ENCODE measurements around the gene CCNY. TPM values are rescaled to one million over a fixed set of nuclear protein-coding genes. Genes with fewer than 3 reads are reported as not detected.

Gene CCNY
- total RNA-seq, 3 donors from 2014 or later (not counting 1 experiment from before 2014, with no cell fraction given) = 71.0 to 87.2 (median 74.3) TPM

DNA sequence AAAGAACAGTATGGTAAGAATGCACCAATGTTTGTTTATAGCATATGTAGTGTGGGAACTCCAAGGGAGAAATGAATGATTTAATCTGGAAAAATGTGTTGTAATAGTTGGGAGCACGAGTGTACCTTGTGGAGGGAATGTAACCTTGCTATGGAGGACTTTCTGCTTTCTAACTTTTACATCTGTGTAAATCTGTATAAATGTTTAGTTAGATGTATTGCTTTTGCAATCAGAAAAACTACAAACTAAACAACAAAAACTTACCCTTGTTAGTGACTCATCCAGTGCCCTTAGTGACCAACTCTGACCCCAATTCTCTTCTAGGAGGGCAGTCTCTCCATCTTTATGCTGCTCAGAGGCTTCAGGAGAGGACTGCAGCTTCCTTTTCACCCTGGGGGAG, 89.3 kb downstream of the CCNY start:
- H3K4me1 Mint-ChIP-seq = peaks cover 44 to 55% of the 10 kb centered on the region in 2 donors
- ATAC-seq (no peak), DNase-seq (no peak)
- H3K27me3 ChIP-seq (ENCODE audit: control insufficient read depth, insufficient read depth, low read length) = no peaks in the 10 kb centered on the region
- no peaks in the 10 kb centered on the region for H3K36me3 ChIP-seq (ENCODE audit: control insufficient read depth, insufficient read depth, low read length)
- TF ChIP-seq, protein P1, sequence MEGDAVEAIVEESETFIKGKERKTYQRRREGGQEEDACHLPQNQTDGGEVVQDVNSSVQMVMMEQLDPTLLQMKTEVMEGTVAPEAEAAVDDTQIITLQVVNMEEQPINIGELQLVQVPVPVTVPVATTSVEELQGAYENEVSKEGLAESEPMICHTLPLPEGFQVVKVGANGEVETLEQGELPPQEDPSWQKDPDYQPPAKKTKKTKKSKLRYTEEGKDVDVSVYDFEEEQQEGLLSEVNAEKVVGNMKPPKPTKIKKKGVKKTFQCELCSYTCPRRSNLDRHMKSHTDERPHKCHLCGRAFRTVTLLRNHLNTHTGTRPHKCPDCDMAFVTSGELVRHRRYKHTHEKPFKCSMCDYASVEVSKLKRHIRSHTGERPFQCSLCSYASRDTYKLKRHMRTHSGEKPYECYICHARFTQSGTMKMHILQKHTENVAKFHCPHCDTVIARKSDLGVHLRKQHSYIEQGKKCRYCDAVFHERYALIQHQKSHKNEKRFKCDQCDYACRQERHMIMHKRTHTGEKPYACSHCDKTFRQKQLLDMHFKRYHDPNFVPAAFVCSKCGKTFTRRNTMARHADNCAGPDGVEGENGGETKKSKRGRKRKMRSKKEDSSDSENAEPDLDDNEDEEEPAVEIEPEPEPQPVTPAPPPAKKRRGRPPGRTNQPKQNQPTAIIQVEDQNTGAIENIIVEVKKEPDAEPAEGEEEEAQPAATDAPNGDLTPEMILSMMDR (IDR thresholded peaks at IDR 0.05) = no peak
- intact Hi-C loops (cut with micrococcal nuclease) = no loop called here
- H3K9me3 ChIP-seq (ENCODE audit: control insufficient read depth, insufficient read depth, low read length) = no peaks in the 10 kb centered on the region
- H3K4me1 ChIP-seq (ENCODE audit: control insufficient read depth, insufficient read depth, low read length) = peaks cover 8% of the 10 kb centered on the region
- no peak overlapping the region for H3K4me3 Mint-ChIP-seq
- H3K9me3 Mint-ChIP-seq = no peaks in the 10 kb centered on the region
- no peak overlapping the region for H3K27ac ChIP-seq (ENCODE audit: low read length)
- no peak overlapping the region for H3K4me3 ChIP-seq (ENCODE audit: low read length)
- 100% methylated on average over 1 of the region's 1 CpG for WGBS (ENCODE audit: insufficient coverage)
- H3K27me3 Mint-ChIP-seq (ENCODE audit: low read depth in 2 of 2) = no peaks in the 10 kb centered on the region
- H3K27ac Mint-ChIP-seq = peak overlapping the region in 1 of 2 donors; percentile 80
- H3K36me3 Mint-ChIP-seq = no peaks in the 10 kb centered on the region

DNA sequence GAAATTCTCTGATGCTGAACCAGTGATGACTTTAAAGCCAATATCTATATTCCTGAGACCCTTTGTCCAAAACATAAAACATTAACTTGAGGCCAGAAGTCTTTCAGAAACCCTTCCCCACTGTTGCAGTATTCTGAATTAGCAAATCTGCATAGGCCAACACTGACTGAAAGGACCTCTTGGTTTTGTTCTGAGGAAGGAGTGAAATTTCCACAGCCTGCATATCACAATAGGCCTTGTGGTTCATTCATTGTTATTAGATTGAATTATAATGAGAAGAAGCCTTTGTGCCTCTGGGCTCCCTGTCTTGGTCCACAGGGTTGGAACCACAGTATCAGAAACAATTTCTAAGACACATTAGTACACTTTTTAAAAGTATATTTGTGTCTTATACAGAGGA, 90.3 kb downstream of the CCNY start:
- Histone ChIP-seq H3K4me3 (ENCODE audit: low read length) (no peak overlapping the region), H3K27me3 (ENCODE audit: control insufficient read depth, insufficient read depth, low read length) (no peaks in the 10 kb centered on the region), H3K36me3 (ENCODE audit: control insufficient read depth, insufficient read depth, low read length) (no peaks in the 10 kb centered on the region), H3K4me1 (ENCODE audit: control insufficient read depth, insufficient read depth, low read length) (peaks cover 8% of the 10 kb centered on the region), H3K9me3 (ENCODE audit: control insufficient read depth, insufficient read depth, low read length) (no peaks in the 10 kb centered on the region), H3K27ac (ENCODE audit: low read length) (no peak overlapping the region)
- DNase-seq = no peak
- Mint-ChIP-seq H3K27ac (peak overlapping the region; percentile 59 to 80), H3K4me1 (peaks cover 44 to 52% of the 10 kb centered on the region in 2 donors), H3K9me3 (no peaks in the 10 kb centered on the region), H3K4me3 (no peak overlapping the region), H3K36me3 (no peaks in the 10 kb centered on the region), H3K27me3 (ENCODE audit: low read depth in 2 of 2) (no peaks in the 10 kb centered on the region)
- intact Hi-C loops (cut with micrococcal nuclease) = no loop called here
- no peak for ATAC-seq
- TF ChIP-seq, protein P1 (IDR thresholded peaks at IDR 0.05) = no peak

DNA sequence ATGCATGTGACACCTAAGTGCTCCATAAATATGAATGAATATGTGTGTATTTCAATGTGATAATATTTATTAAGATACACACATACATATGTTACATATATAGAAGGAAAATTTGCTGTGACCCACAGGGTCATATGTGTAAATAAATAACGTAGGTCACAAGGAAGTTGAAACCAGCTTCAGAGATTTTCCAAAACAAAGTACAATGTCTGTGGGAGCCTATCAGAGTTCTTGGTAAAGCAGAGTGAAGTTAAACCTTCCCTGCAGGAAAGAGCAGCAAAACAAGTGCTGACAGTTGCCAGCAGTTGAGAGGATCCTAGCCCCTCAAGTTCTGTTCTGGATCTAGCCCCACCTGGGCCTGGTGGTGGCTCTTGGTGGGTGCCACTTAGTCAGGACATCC, 91.2 kb downstream of the CCNY start:
- no peak overlapping the region for H3K27ac ChIP-seq (ENCODE audit: low read length)
- intact Hi-C loops (cut with micrococcal nuclease) = no loop called here
- no peak for DNase-seq
- Mint-ChIP-seq H3K4me1 (peaks cover 50 to 59% of the 10 kb centered on the region in 2 donors), H3K36me3 (no peaks in the 10 kb centered on the region), H3K27ac (peak overlapping the region in 1 of 2 donors; percentile 17), H3K27me3 (ENCODE audit: low read depth in 2 of 2) (no peaks in the 10 kb centered on the region), H3K9me3 (no peaks in the 10 kb centered on the region), H3K4me3 (no peak overlapping the region)
- H3K9me3 ChIP-seq (ENCODE audit: control insufficient read depth, insufficient read depth, low read length) = no peaks in the 10 kb centered on the region
- no peak overlapping the region for H3K4me3 ChIP-seq (ENCODE audit: low read length)
- H3K27me3 ChIP-seq (ENCODE audit: control insufficient read depth, insufficient read depth, low read length) = no peaks in the 10 kb centered on the region
- WGBS (ENCODE audit: insufficient coverage) = 78% methylated on average over 1 of the region's 1 CpG
- no peaks in the 10 kb centered on the region for H3K36me3 ChIP-seq (ENCODE audit: control insufficient read depth, insufficient read depth, low read length)
- H3K4me1 ChIP-seq (ENCODE audit: control insufficient read depth, insufficient read depth, low read length) = peaks cover 8% of the 10 kb centered on the region
- peak in 1 of 3 donors; percentile 51 for ATAC-seq
- TF ChIP-seq, protein P1 (IDR thresholded peaks at IDR 0.05) = no peak

DNA sequence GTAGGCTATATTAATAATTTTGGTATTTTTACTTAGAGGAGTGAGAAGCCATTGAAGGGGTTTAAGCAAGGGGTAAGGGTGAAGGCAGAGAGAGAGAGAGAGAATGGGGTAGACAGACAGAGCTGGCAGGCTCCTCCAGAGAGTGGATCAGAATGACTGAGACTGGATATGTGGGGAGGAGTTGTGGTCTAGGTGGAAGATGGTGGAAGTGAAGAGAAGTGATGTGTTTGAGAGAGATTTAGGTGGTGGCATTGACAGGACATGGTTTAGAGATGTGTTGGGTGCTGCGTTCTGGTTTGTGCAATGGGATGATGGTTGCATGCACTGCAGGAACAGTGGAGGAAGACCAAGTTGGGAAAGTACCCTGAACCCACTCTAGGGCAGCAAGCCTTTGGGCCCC, 92.2 kb downstream of the CCNY start:
- Histone ChIP-seq H3K36me3 (ENCODE audit: control insufficient read depth, insufficient read depth, low read length) (no peaks in the 10 kb centered on the region), H3K27me3 (ENCODE audit: control insufficient read depth, insufficient read depth, low read length) (no peaks in the 10 kb centered on the region), H3K4me3 (ENCODE audit: low read length) (no peak overlapping the region), H3K4me1 (ENCODE audit: control insufficient read depth, insufficient read depth, low read length) (peaks cover 8% of the 10 kb centered on the region), H3K27ac (ENCODE audit: low read length) (no peak overlapping the region), H3K9me3 (ENCODE audit: control insufficient read depth, insufficient read depth, low read length) (no peaks in the 10 kb centered on the region)
- Mint-ChIP-seq H3K4me1 (peaks cover 55 to 60% of the 10 kb centered on the region in 2 donors), H3K27ac (peak overlapping the region in 1 of 2 donors; percentile 17), H3K9me3 (no peaks in the 10 kb centered on the region), H3K27me3 (ENCODE audit: low read depth in 2 of 2) (no peaks in the 10 kb centered on the region), H3K36me3 (no peaks in the 10 kb centered on the region), H3K4me3 (no peak overlapping the region)
- no peak for DNase-seq
- intact Hi-C loops (cut with micrococcal nuclease) = no loop called here
- WGBS (ENCODE audit: insufficient coverage) = 63% methylated on average over 1 of the region's 1 CpG
- ATAC-seq = peak in 2 of 3 donors; percentile 27 to 57
- TF ChIP-seq, protein P1 (IDR thresholded peaks at IDR 0.05) = no peak
